Transverse colon (tissue), 4 donors: ENCODE results near the gene SDCCAG8. TPM values are rescaled to one million over a fixed set of nuclear protein-coding genes. Genes with fewer than 3 reads are reported as not detected.

Experiments used
- DNase-seq: peaks from one replicate; pipeline ENCODE4 v3.0.0-alpha.2; 2019
- H3K27ac ChIP-seq, 4 donors: fragments of 200-600 bp; sonication (generic); 2 replicates each; pipeline ENCODE4 v1.5.1; 2016 to 2018; ENCODE audit warnings: inconsistent platforms in 4 of 4
- H3K27me3 ChIP-seq: fragments of 200-600 bp; sonication (generic); 2 replicates; pipeline ENCODE4 v1.5.1; 2017; ENCODE audit warnings: inconsistent platforms
- H3K36me3 ChIP-seq, 4 donors: fragments of 200-600 bp; sonication (generic); 2 replicates each; pipeline ENCODE4 v1.5.1; 2017 to 2019; ENCODE audit warnings: inconsistent platforms in 4 of 4
- H3K4me1 ChIP-seq, 4 donors: fragments of 200-600 bp; sonication (generic); 2 replicates each; pipeline ENCODE4 v1.5.1; 2017 to 2020; ENCODE audit warnings: inconsistent platforms in 4 of 4
- H3K4me3 ChIP-seq, 4 donors: fragments of 200-600 bp; sonication (generic); 1 replicate in 1 of 4; 2 replicates in 3 of 4; pipeline versions ENCODE4 v1.5.1 to v1.6.1; 2017 to 2019; ENCODE audit warnings: inconsistent platforms in 4 of 4
- H3K9me3 ChIP-seq, 2 donors: fragments of 200-600 bp; sonication (generic); 2 replicates each; pipeline ENCODE4 v1.5.1; 2017 to 2019; ENCODE audit warnings: inconsistent platforms in 2 of 2
- CTCF ChIP-seq, 5 experiments: fragments of 200-600 bp in 3 of 5; fragments of 450-650 bp in 2 of 5; sonication (generic) in 3 of 5; IDR thresholded peaks; 1 replicate in 2 of 5; 2 replicates in 3 of 5; pipeline ENCODE4 v1.5.1; 2016 to 2017; ENCODE audit warnings: antibody characterized with exemption in 5 of 5, inconsistent platforms in 3 of 5, mild to moderate bottlenecking in 2 of 5, moderate library complexity in 1 of 5
- EP300 ChIP-seq: sonication (generic); formaldehyde crosslinking; IDR thresholded peaks from one replicate; pipeline ENCODE4 v1.6.1; 2017; ENCODE audit warnings: antibody characterized with exemption, low read depth
- POLR2A ChIP-seq: fragments of 450-650 bp; IDR thresholded peaks from one replicate; pipeline ENCODE4 v1.6.1; 2016; ENCODE audit warnings: antibody characterized with exemption, mild to moderate bottlenecking, moderate library complexity
- POLR2AphosphoS5 ChIP-seq, 3 donors: sonication (generic); formaldehyde crosslinking; IDR thresholded peaks; one replicate each; pipeline ENCODE4 v1.6.1; 2016; ENCODE audit warnings: antibody characterized with exemption in 3 of 3
- WGBS, 2 donors: methylation state at CpG; one replicate each; pipeline ENCODE4 v1.1.5; 2018; ENCODE audit warnings: low coverage in 1 of 2; 5-methylcytosine and 5-hydroxymethylcytosine counted together
- in situ Hi-C, 4 donors: fragments of 200-750 bp; cut with MboI; loops; one replicate each; pipeline versions ENCODE4 v1.15.0 to v1.15.1; 2017; ENCODE audit warnings: low sequenced_read_pairs in 3 of 4, low pct_ligation_motif_present in 1 of 4, low pct_unique_long_range_greater_than_20kb in 1 of 4
- intact Hi-C: fragments of 100-400 bp; cut with DNase I; formaldehyde crosslinking; loops from one replicate; pipeline ENCODE4 v1.15.1; 2023; ENCODE audit warnings: low total_unique reads
- total RNA-seq, 4 donors: library from RNA; depleted of rRNA; stranded (reverse); fragments of >200 nt; gene quantifications; one replicate each; pipeline ENCODE4 v1.1.0, GENCODE V29; 2016

Gene SDCCAG8
- total RNA-seq, 4 donors from 2014 or later, result 28.8 to 101 (median 42.5) TPM

- 75% methylated on average over 19 of the region's 19 CpGs; no CpG with 5 or more reads in 1 of the 2 donors for WGBS, 2 donors
- Histone ChIP-seq H3K4me3 (no peak overlapping the region), H3K4me1 (peaks cover 0 to 6% (median 1%) of the 10 kb centered on the region in 4 donors), H3K27me3 (no peaks in the 10 kb centered on the region), H3K9me3 (no peaks in the 10 kb centered on the region), H3K36me3 (no peaks in the 10 kb centered on the region), H3K27ac (peak overlapping the region; percentile 50 to 81 (median 69))
- TF ChIP-seq EP300 (no peak), POLR2AphosphoS5 (IDR thresholded peaks at IDR 0.05) (no peak), CTCF (IDR thresholded peaks at IDR 0.05) (no peak), POLR2A (no peak)
- no peak for DNase-seq
- in situ Hi-C loops, result no loop called here
- intact Hi-C loops, result no loop called here
Measured at GRCh38 chr1:243496187-243496646, 240.4 kb downstream of the SDCCAG8 start.

GRCh38 chr1:243496806-243497205 lies 241.0 kb downstream of the SDCCAG8 start:
- peak overlapping the region; percentile 50 to 81 (median 69) for H3K27ac ChIP-seq
- no peaks in the 10 kb centered on the region for H3K27me3 ChIP-seq
- WGBS, 2 donors, result 94 to 100% methylated on average over 3 to 11 of the region's 11 CpGs
- no peaks in the 10 kb centered on the region for H3K9me3 ChIP-seq
- in situ Hi-C loops (no loop called here), intact Hi-C loops (no loop called here)
- no peaks in the 10 kb centered on the region for H3K36me3 ChIP-seq
- TF ChIP-seq EP300, result no peak
- TF ChIP-seq POLR2A, result no peak
- no peak for TF ChIP-seq POLR2AphosphoS5 (IDR thresholded peaks at IDR 0.05)
- TF ChIP-seq CTCF (IDR thresholded peaks at IDR 0.05), result no peak
- peaks cover 0 to 6% (median 1%) of the 10 kb centered on the region in 4 donors for H3K4me1 ChIP-seq
- no peak overlapping the region for H3K4me3 ChIP-seq
- no peak for DNase-seq

GRCh38 chr1:243497939-243498681 lies 242.3 kb downstream of the SDCCAG8 start:
- in situ Hi-C loops, result no loop called here

More at GRCh38 chr1:243497939-243498681, 242.3 kb downstream of the SDCCAG8 start:
- peaks cover 0 to 6% (median 1%) of the 10 kb centered on the region in 4 donors for H3K4me1 ChIP-seq
- H3K36me3 ChIP-seq, result no peaks in the 10 kb centered on the region
- 93% methylated on average over 10 of the region's 10 CpGs; no CpG with 5 or more reads in 1 of the 2 donors for WGBS, 2 donors
- no peak overlapping the region for H3K27ac ChIP-seq
- intact Hi-C loops, result no loop called here
- no peak for TF ChIP-seq POLR2A
- TF ChIP-seq EP300, result no peak
- TF ChIP-seq CTCF (IDR thresholded peaks at IDR 0.05), result no peak
- no peak for TF ChIP-seq POLR2AphosphoS5 (IDR thresholded peaks at IDR 0.05)
- no peak overlapping the region for H3K4me3 ChIP-seq
- H3K9me3 ChIP-seq, result no peaks in the 10 kb centered on the region
- H3K27me3 ChIP-seq, result no peaks in the 10 kb centered on the region
- DNase-seq, result no peak
